ENCODE data around the gene TMEM258.

Gene TMEM258

GRCh38 chr11:61811831-61812230 is 19.4 kb upstream of the TMEM258 start:
- H3K9me3 ChIP-seq (ENCODE audit: control insufficient read depth, insufficient read depth, low read depth, low read length), result no peaks in the 10 kb centered on the region
- TF ChIP-seq ZNF280D (tag by site-specific recombination; IDR thresholded peaks at IDR 0.05), result no peak
- no peak for TF ChIP-seq ZNF426 (tag by site-specific recombination; IDR thresholded peaks at IDR 0.05)
- TF ChIP-seq HOXC10 (CRISPR knock-in tag; IDR thresholded peaks at IDR 0.05), result no peak
- TF ChIP-seq ZNF114 (tag by site-specific recombination; IDR thresholded peaks at IDR 0.05), result no peak
- TF ChIP-seq INSM2 (tag by site-specific recombination; IDR thresholded peaks at IDR 0.05), result no peak
- TF ChIP-seq KLF7 (tag by site-specific recombination; IDR thresholded peaks at IDR 0.05; ENCODE audit: borderline replicate concordance), result no peak
- no peak for TF ChIP-seq ZNF777 (tag by site-specific recombination; IDR thresholded peaks at IDR 0.05; ENCODE audit: borderline replicate concordance)
- TF ChIP-seq ZNF202 (tag by site-specific recombination; IDR thresholded peaks at IDR 0.05; ENCODE audit: borderline replicate concordance), result no peak
- no peak for TF ChIP-seq ZNF19 (tag by site-specific recombination; IDR thresholded peaks at IDR 0.05; ENCODE audit: low read depth)
- no peak for TF ChIP-seq ZNF433 (tag by site-specific recombination; IDR thresholded peaks at IDR 0.05; ENCODE audit: low read depth)
- TF ChIP-seq ZBTB17 (tag by site-specific recombination; IDR thresholded peaks at IDR 0.05), result no peak
- no peak for TF ChIP-seq ZNF280C (tag by site-specific recombination; IDR thresholded peaks at IDR 0.05)
- TF ChIP-seq ZSCAN5A (tag by site-specific recombination; IDR thresholded peaks at IDR 0.05), result no peak
- no peak for TF ChIP-seq BCL11A (tag by site-specific recombination; IDR thresholded peaks at IDR 0.05; ENCODE audit: low read depth)
- TF ChIP-seq REPIN1 (tag by site-specific recombination; IDR thresholded peaks at IDR 0.05; ENCODE audit: low read depth), result no peak
- TF ChIP-seq ZNF555 (tag by site-specific recombination; conservative IDR thresholded peaks at IDR 0.05), result no peak
- TF ChIP-seq KLF9 (tag by site-specific recombination; IDR thresholded peaks at IDR 0.05; ENCODE audit: low read depth), result no peak
- TF ChIP-seq SETDB1 (IDR thresholded peaks at IDR 0.05; ENCODE audit: insufficient read length, low read length), result no peak
- no peak for TF ChIP-seq ZNF510 (tag by site-specific recombination; IDR thresholded peaks at IDR 0.05; ENCODE audit: insufficient replicate concordance)
- TF ChIP-seq ZNF146 (tag by site-specific recombination; IDR thresholded peaks at IDR 0.05), result no peak
- no peak overlapping the region for H3K4me3 ChIP-seq (ENCODE audit: low read depth, low read length)
- H3K36me3 ChIP-seq (ENCODE audit: control insufficient read depth in 2 of 2, insufficient read depth in 1 of 2, low read length in 2 of 2), result peaks cover 0 to 45% of the 10 kb centered on the region in 2 experiments; a peak in 1 of 3 replicates
- POLR2A ChIA-PET, result no interaction called here
- no peaks in the 10 kb centered on the region for H3K4me1 ChIP-seq (ENCODE audit: control insufficient read depth, insufficient read depth, low read length)
- H3K27ac ChIP-seq (ENCODE audit: extremely low read depth, low read depth, low read length), result no peak overlapping the region
- CTCF ChIA-PET, result interaction anchor here (1.2 kb wide), 1 partner anchor 15 kb away, joined by 5 read pairs; no protein-coding TSS in a partner anchor

All from HEK293 (cell line).